OCI-LY1 (cell line): Measurements from ENCODE around the gene MAP3K7.

Source experiments
- H2AFZ ChIP-seq: fragments of 200-600 bp; sonication (generic), shearing (Covaris generic); 2 replicates; pipeline ENCODE4 v1.6.0; 2014; ENCODE audit warnings: antibody characterized with exemption, mild to moderate bottlenecking, low read length
- H3F3A ChIP-seq: fragments of 200-600 bp; sonication (generic), shearing (Covaris generic); 2 replicates; pipeline ENCODE4 v1.6.0; 2014; ENCODE audit warnings: mild to moderate bottlenecking, antibody characterized with exemption, low read length, moderate library complexity; ENCODE audit not compliant: insufficient read depth
- H3K27ac ChIP-seq: fragments of 200-600 bp; sonication (generic); 2 replicates; pipeline ENCODE4 v1.5.1; 2014; ENCODE audit warnings: low read length, mixed run types, mild to moderate bottlenecking, low read depth; ENCODE audit not compliant: poor library complexity, severe bottlenecking
- H3K27me3 ChIP-seq: fragments of 200-600 bp; sonication (generic); 2 replicates; pipeline ENCODE4 v1.6.0; 2014; ENCODE audit warnings: antibody characterized with exemption, mild to moderate bottlenecking, low read length, moderate library complexity; ENCODE audit not compliant: insufficient read depth
- H3K36me3 ChIP-seq: fragments of 200-600 bp; sonication (generic); 2 replicates; pipeline ENCODE4 v1.6.1; 2014; ENCODE audit warnings: mild to moderate bottlenecking, antibody characterized with exemption, low read length, moderate library complexity, mixed read lengths; ENCODE audit not compliant: insufficient read depth
- H3K4me1 ChIP-seq: fragments of 200-600 bp; sonication (generic); 2 replicates; pipeline ENCODE4 v1.5.1; 2014; ENCODE audit warnings: mild to moderate bottlenecking, low read length, moderate library complexity; ENCODE audit not compliant: insufficient read depth, severe bottlenecking
- H3K4me2 ChIP-seq: fragments of 200-600 bp; sonication (generic), shearing (Covaris generic); 2 replicates; pipeline ENCODE4 v1.6.1; 2014; ENCODE audit warnings: low read length
- H3K4me3 ChIP-seq: fragments of 200-600 bp; sonication (generic); 2 replicates; pipeline ENCODE4 v1.5.1; 2014; ENCODE audit warnings: low read length, low read depth, mild to moderate bottlenecking, mixed read lengths; ENCODE audit not compliant: poor library complexity, severe bottlenecking
- H3K79me2 ChIP-seq: fragments of 200-600 bp; shearing (Covaris generic); 2 replicates; pipeline ENCODE4 v1.6.1; 2016; ENCODE audit warnings: mixed run types, low read length, mixed read lengths; ENCODE audit not compliant: insufficient read depth
- H3K9ac ChIP-seq: fragments of 200-600 bp; sonication (generic), shearing (Covaris generic); 2 replicates; pipeline ENCODE4 v1.6.1; 2014; ENCODE audit warnings: mild to moderate bottlenecking, low read length, mixed read lengths
- H3K9me2 ChIP-seq: fragments of 200-600 bp; sonication (generic), shearing (Covaris generic); 2 replicates; pipeline ENCODE4 v1.6.1; 2014; ENCODE audit warnings: low read depth, mild to moderate bottlenecking, low read length, mixed read lengths
- H3K9me3 ChIP-seq: fragments of 200-600 bp; shearing (Covaris generic); 2 replicates; pipeline ENCODE4 v1.6.1; 2014; ENCODE audit warnings: low read length, mixed read lengths
- H4K20me1 ChIP-seq: fragments of 200-600 bp; sonication (generic), shearing (Covaris generic); 2 replicates; pipeline ENCODE4 v1.6.0; 2016; ENCODE audit warnings: mild to moderate bottlenecking, low read length; ENCODE audit not compliant: insufficient read depth
- EZH2 ChIP-seq: fragments of 200-600 bp; sonication (generic), shearing (Covaris generic); IDR thresholded peaks from 2 replicates; pipeline ENCODE4 v1.8.0; 2017; ENCODE audit warnings: borderline replicate concordance, mixed run types, mild to moderate bottlenecking, antibody characterized with exemption, low read length, moderate library complexity, mixed read lengths
- TF ChIP-seq, protein P1 (sequence below): fragments of 200-600 bp; sonication (generic), shearing (Covaris generic); IDR thresholded peaks from 2 replicates; pipeline ENCODE4 v1.5.1; 2017; ENCODE audit warnings: mild to moderate bottlenecking, antibody characterized with exemption, low read length, moderate library complexity, mixed read lengths

MAP3K7 gene

GRCh38 chr6:90534337-90535025, 52.4 kb downstream of the MAP3K7 start:
- Histone ChIP-seq H3K4me2 (no peak overlapping the region), H4K20me1 (no peaks in the 10 kb centered on the region), H3K9me3 (no peaks in the 10 kb centered on the region), H3K9me2 (no peaks in the 10 kb centered on the region), H3F3A (no peaks in the 10 kb centered on the region), H3K27me3 (no peaks in the 10 kb centered on the region), H3K9ac (no peak overlapping the region), H3K79me2 (no peaks in the 10 kb centered on the region), H3K36me3 (peaks cover 6% of the 10 kb centered on the region; the same call in 1 of the 2 replicates), H3K4me1 (peaks cover 19% of the 10 kb centered on the region), H2AFZ (no peak overlapping the region), H3K27ac (no peak overlapping the region), H3K4me3 (no peak overlapping the region)
- TF ChIP-seq, protein P1, sequence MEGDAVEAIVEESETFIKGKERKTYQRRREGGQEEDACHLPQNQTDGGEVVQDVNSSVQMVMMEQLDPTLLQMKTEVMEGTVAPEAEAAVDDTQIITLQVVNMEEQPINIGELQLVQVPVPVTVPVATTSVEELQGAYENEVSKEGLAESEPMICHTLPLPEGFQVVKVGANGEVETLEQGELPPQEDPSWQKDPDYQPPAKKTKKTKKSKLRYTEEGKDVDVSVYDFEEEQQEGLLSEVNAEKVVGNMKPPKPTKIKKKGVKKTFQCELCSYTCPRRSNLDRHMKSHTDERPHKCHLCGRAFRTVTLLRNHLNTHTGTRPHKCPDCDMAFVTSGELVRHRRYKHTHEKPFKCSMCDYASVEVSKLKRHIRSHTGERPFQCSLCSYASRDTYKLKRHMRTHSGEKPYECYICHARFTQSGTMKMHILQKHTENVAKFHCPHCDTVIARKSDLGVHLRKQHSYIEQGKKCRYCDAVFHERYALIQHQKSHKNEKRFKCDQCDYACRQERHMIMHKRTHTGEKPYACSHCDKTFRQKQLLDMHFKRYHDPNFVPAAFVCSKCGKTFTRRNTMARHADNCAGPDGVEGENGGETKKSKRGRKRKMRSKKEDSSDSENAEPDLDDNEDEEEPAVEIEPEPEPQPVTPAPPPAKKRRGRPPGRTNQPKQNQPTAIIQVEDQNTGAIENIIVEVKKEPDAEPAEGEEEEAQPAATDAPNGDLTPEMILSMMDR = no peak

- H3K4me2 ChIP-seq = no peak overlapping the region
Observed at GRCh38 chr6:90533615-90534336, 53.1 kb downstream of the MAP3K7 start.

GRCh38 chr6:90530882-90531281, 56.0 kb downstream of the MAP3K7 start:
- Histone ChIP-seq H4K20me1 (no peaks in the 10 kb centered on the region), H3K36me3 (peaks cover 6% of the 10 kb centered on the region; the same call in 1 of the 2 replicates), H3K27me3 (no peaks in the 10 kb centered on the region), H3K4me2 (no peak overlapping the region), H2AFZ (no peak overlapping the region), H3F3A (no peaks in the 10 kb centered on the region), H3K4me1 (no peaks in the 10 kb centered on the region), H3K9ac (no peak overlapping the region), H3K79me2 (no peaks in the 10 kb centered on the region), H3K27ac (no peak overlapping the region), H3K9me2 (no peaks in the 10 kb centered on the region), H3K9me3 (no peaks in the 10 kb centered on the region), H3K4me3 (no peak overlapping the region)
- TF ChIP-seq EZH2 = no peak

More at GRCh38 chr6:90533615-90534336, 53.1 kb downstream of the MAP3K7 start:
- no peak overlapping the region for H3K4me3 ChIP-seq
- H3K9me2 ChIP-seq = no peaks in the 10 kb centered on the region
- H3F3A ChIP-seq = no peaks in the 10 kb centered on the region
- no peaks in the 10 kb centered on the region for H3K27me3 ChIP-seq
- H3K79me2 ChIP-seq = no peaks in the 10 kb centered on the region
- H2AFZ ChIP-seq = no peak overlapping the region
- no peaks in the 10 kb centered on the region for H3K9me3 ChIP-seq
- no peak overlapping the region for H3K27ac ChIP-seq
- H4K20me1 ChIP-seq = no peaks in the 10 kb centered on the region
- H3K36me3 ChIP-seq = peaks cover 6% of the 10 kb centered on the region; the same call in 1 of the 2 replicates
- no peak overlapping the region for H3K9ac ChIP-seq
- H3K4me1 ChIP-seq = peaks cover 14% of the 10 kb centered on the region
- TF ChIP-seq, protein P1 = no peak
- TF ChIP-seq EZH2 = no peak
